ENCODE measurements around the gene IMP3. TPM values are rescaled to one million over a fixed set of nuclear protein-coding genes. Genes with fewer than 3 reads are reported as not detected.

The IMP3 gene
- total RNA-seq = 118 and 212 TPM in 2 replicates

GRCh38 chr15:75639709-75640482 is at the start of gene IMP3:
IMP3 (minus strand) TSS chr15:75640224; CDS start chr15:75640168, 56 bp downstream.

GRCh38 chr15:75647370-75648155 is 7.5 kb upstream of the IMP3 start, which contains the start of gene SNX33:
SNX33 (plus strand) TSS chr15:75647912; CDS start chr15:75649103, 1,191 bp downstream.

GRCh38 chr15:75625542-75626347 is 14.3 kb downstream of the IMP3 start, which contains the start of gene SNUPN:
SNUPN (minus strand) TSS chr15:75625725; CDS start chr15:75621051, 4,674 bp downstream.

Other genes starting within 250 kb of the IMP3 start
- gene SIN3A, start 188.5 kb downstream of the IMP3 start, total RNA-seq = 17.0 and 32.2 TPM in 2 replicates
- 15.6 and 22.6 TPM in 2 replicates for gene PTPN9, start 60.9 kb downstream of the IMP3 start, total RNA-seq
- gene SNUPN, start 14.5 kb downstream of the IMP3 start, total RNA-seq = 21.7 and 26.0 TPM in 2 replicates
- gene SNX33, start 7.7 kb upstream of the IMP3 start, total RNA-seq = 20.1 and 32.2 TPM in 2 replicates
- 77.6 and 155 TPM in 2 replicates for gene CSPG4, start 72.6 kb upstream of the IMP3 start, total RNA-seq
- 36.2 and 50.8 TPM in 2 replicates for gene UBE2Q2, start 203.2 kb upstream of the IMP3 start, total RNA-seq